DMS53 treated with DMSO at 0.1 percent for 48 hours (cell line): Measurements from ENCODE around the gene LVRN.

Experiments
- DNase-seq: peaks from one replicate; lab custom pipeline; 2025; ENCODE audit not compliant: unreplicated experiment; lab: John Stamatoyannopoulos, UW

LVRN gene

GRCh38 chr5:116013207-116013785 lies 51.0 kb downstream of the LVRN start:
- DNase-seq: no peak

DNA sequence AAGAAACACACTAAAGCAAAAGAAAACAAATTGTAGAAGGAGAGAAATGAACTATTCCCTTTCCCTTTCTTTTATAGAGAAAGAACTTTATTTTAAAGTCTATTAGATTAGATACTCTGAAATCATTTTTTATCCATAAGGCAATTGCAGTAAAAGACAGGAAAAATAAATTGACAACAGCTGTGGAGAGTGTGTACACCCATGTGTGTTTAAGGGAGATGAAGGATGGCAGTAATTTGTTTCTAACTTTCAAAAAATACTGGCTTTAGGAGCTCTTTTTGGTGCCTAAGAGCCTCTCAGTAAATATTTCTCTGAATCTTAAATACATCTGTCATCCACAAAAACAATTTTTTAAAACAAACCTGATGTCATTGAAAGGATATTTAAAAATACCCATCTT lies 51.7 kb downstream of the LVRN start:
- no peak for DNase-seq

- no peak for DNase-seq
Measured at GRCh38 chr5:116023619-116024018, 61.3 kb downstream of the LVRN start.

- no peak for DNase-seq
Measured at GRCh38 chr5:116025866-116026265, 63.6 kb downstream of the LVRN start.

DNA sequence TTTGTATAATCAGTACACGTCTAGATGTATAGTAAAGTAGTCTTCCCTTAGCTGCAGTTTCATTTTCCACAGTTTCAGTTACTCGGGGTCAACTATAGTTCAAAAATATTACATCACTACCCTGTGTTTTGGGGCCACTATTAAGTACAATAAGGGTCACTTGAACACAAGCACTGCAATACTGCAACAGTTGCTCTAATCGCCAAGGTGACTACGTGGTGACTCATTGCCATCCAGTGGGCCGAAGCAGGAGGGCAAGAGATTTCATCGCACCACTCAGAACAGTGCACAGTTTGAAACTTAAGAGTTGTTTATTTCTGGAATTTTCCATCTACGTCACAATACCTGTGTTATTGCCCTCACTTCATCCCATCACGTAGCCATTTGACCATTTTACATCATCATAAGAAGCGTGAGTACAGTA lies 69.8 kb downstream of the LVRN start, which contains the start of gene ARL14EPL:
TSS of gene ARL14EPL (plus strand) at position 379 of the 424 bp plus-strand sequence. CDS start 18,994 bp downstream, outside the sequence.
- DNase-seq: peak; percentile 66

GRCh38 chr5:116032991-116033390 lies 70.7 kb downstream of the LVRN start:
- DNase-seq: no peak

- no peak for DNase-seq
Measured at GRCh38 chr5:116035123-116035522, 72.8 kb downstream of the LVRN start.

- DNase-seq: no peak
Measured at GRCh38 chr5:116037236-116037822, 75.1 kb downstream of the LVRN start.

GRCh38 chr5:116038817-116039216 lies 76.5 kb downstream of the LVRN start:
- no peak for DNase-seq

- DNase-seq: no peak
Measured at GRCh38 chr5:116042375-116042774, 80.1 kb downstream of the LVRN start.

GRCh38 chr5:116044073-116044472 lies 81.8 kb downstream of the LVRN start:
- DNase-seq: no peak

DNA sequence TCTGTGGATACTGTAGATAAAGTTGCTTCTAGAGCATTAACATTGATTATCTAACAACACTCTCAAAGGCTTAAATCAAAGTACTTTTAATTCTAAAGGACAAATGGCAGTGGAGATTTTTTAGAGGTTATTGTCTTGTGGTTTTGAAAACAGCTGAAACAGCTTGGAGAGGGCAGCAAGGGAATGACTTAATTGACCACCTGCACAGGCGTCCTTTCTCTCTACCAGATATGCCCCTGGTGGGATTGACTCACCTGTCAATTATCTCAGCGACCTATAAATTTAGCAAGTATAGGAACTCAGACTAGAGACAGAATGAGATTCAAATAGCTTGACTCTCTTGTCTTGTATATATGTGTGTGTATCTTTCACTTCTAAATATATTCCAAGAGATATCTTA lies 83.5 kb downstream of the LVRN start:
- no peak for DNase-seq

DNA sequence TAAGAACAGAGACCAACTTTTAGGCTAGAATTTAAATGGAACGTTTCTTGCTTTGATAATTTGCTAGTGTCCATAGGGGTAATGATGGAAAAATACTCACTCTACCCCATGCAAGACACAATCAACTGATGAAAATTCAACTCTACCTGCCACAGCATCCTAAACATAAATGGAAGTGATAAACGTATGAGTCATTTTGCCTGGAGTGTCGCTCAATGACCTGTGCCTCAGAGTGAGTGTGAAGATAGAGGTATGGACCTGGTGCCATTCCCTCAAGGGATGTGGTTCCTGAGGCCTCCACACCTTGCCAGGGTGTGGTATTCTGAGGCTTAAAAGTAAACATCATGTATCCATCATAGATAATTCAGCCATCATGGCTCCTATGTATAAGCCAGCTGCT lies 84.0 kb downstream of the LVRN start:
- DNase-seq: no peak

- DNase-seq: no peak
Measured at GRCh38 chr5:116046823-116047222, 84.5 kb downstream of the LVRN start.

DNA sequence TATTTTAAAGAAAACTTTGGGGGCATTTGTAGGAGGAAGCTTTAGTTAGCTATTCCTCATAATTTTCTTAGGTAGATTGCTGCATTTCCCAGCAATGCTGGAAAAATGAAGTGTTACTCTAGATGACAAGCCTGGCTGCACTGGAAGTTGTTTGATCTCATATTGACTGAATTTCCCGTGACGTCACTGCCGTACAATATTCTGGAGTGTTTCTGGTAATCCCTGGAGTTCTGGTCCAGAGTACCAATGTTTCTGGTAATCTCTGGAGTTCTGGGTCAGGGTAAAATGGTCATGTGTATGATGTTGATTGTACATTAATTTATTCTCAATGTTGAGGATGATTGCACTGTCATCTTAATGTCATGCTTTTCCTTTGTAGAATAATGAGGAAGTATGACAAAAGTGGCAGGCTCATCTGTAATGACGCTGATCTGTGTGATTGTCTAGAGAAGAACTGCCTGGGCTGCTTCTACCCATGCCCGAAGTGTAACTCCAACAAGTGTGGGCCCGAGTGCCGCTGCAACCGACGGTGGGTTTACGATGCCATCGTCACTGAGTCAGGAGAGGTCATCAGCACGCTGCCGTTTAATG lies 96.2 kb downstream of the LVRN start:
- no peak for DNase-seq

DNA sequence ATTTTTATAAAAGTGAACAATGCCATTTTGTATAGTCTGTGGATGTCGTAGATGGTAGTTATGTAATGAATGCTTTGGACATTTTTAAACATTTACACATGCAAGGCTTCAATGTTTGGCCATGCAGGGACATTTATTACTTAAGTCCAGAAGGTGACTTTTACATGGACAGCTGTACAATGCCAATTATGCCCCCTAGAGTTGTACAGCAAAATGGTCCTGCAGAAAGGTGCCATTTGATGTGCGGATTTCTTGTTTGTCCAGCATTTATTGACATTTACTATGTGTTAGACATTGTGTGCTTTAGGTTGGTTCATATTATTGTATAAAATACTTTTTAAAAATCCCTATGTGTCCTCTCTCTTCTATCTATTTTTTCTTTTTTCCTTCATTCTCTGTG lies 100.1 kb downstream of the LVRN start:
- no peak for DNase-seq

DNA sequence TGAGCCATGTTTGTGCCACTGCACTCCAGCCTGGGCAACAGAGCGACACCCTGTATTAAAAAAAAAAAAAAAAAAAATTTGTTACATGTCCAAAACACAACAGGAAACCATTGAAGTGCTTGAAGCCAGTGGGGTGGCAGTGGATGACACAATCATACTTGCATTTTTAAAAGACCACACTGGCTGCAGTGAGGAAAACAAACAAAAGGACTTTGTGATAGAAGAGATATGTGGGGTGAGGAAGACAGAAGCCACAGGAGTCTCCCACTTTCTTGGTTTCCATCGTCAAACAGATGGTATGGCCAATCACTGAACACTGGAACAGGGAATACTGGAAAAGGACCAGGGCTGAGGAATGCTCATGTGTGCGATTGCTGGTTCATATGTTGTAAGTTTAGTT lies 101.7 kb downstream of the LVRN start:
- no peak for DNase-seq

DNA sequence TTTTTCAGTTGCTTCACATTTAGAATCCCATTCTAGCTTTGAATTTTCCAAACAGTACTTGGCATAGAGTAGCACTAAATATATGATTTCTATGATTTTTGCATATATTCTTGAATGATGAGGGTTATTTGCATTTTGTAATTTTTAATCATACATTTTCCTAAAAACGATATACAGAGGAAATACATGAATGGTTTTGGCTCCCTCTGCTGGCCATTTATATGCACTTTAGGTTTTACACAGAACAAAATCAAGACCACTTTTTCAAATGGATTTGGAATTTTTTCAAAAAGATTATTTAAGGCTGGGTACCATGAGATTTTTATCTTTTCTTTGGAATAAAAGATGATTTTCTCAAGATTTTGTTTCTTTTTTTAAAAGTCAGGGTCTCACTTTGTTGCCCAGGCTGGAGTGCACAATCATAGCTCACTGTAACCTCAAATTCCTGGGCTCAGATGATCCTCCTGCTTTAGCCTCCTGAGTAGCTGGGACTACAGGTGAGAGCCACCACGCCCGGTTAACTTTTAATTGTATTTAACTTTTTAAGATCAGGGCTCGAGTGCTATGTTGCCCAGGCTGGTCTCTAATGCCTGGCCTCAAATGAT lies 105.9 kb downstream of the LVRN start:
- peak; percentile 15 for DNase-seq

DNA sequence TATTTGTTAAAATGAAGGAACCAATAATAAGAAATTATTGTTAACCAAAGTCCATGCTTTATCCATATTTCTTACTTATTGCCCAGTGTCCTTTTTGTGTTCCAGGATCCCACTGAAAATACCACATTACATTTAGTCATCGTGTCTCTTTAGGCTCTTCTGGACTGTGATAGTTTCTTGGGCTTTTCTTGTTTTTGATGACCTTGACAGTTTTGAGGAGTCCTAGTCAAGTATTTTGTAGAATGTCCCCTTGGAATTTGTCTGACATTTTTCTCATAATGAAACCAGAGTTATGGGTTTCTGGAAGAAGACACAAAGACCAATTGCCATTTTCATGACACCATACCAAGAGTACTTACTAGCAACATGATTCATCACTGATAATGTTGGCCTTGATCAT lies 108.9 kb downstream of the LVRN start:
- DNase-seq: no peak

GRCh38 chr5:116075191-116075831 lies 113.0 kb downstream of the LVRN start:
- no peak for DNase-seq

GRCh38 chr5:116076496-116076895 lies 114.2 kb downstream of the LVRN start:
- DNase-seq: no peak
